GM20431 (cell line): Measurements from ENCODE around the gene ZNF30.
"Not testable (repeated sequence)": the region's sequence is repeated elsewhere in the genome, so short reads cannot be mapped to it uniquely, and the experiment has no call there.

ENCODE experiments used
- in situ Hi-C: fragments of 300-500 bp; cut with MseI, MboI; formaldehyde crosslinking; loops from one replicate; pipeline ENCODE4 v1.15.0; 2020; ENCODE audit warnings: low sequenced_read_pairs; ENCODE audit not compliant: unreplicated experiment

The ZNF30 gene

DNA sequence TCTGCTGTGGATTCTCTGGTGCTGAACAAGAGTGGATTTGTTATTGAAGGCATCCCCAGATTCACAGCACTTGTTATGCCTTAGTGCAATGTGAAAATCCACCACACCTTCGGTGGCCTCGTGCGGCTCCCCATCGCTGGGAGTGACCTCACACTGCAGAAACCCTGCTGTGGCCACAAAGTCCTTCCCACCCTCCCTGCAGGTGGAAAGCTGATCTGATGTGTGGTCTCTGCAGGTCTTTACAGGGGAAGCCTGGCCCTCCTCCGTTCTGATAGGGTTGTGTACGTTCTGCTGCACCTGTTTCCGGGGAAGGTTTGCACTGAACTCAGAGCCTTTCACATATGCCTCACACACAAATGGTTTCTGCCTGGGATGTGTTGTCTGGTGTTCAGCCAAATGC is 32.3 kb downstream of the ZNF30 start:
- in situ Hi-C loops = no loop called here

DNA sequence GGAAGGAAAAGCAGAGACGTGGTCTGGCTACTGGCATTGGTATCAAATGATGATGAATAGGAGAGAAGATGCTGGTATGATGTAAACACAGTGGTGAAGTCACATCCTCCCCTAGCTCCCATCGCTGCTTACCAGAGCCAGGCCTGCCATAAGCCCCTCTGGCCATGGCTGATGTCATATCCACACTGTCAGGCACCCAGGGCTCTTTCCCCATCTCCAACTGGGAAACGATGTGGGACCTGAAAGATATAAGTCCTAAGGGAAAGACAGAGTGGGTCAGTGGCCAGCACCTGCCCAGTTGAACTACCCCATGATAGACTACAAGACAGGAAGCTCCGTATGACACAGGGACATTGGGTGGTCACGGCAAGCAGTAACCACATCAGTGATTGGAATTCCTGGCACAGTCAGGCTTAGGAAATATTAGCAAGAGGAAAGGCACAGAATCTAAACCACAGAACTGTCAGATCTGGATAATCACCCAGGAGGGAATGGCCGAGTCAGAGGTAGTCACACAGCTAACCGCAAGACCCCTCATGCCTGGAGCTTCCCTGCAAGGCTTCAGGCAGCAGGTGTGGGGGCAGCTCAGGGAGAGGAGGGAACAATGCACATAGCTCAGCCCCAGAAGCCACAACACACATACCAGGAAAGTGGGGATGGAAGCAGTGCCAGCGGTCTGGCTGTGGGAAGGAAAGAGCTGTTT is 33.6 kb downstream of the ZNF30 start:
- in situ Hi-C loops = no loop called here

DNA sequence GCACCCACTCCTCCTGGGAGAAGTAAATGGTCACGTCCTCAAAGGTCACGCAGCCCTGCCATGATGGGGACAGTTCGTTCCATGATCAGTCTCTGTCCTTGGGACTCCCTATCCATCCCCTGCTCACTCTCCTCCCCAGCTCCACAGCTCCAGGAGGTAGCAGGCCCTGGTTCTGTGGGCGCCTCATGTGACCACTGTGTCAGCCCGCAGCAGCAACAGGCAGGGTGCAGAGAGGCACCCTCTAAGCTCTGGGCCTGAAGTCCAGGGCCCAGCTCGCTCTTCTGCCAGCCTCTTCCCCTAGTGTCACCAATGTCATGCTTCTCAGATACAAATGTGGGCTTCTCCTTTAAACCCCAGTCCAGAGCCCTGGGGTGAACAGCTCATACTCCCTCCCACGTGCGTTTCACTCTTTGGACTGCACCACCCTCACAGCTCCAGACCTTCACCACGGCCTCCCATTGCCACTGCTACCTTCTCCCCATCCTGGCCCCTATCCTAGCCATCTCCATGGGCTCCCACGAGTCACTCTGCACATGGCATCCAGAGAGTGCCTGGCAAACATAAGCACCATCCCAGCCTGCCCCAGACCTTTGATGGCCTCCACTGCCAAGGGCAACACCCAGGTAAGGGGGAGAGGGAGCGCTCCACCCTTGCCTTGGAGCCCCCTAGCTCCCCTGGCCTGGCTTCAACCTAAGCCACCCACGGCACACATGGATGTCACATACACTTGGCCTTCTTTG is 34.4 kb downstream of the ZNF30 start:
- in situ Hi-C loops = no loop called here

DNA sequence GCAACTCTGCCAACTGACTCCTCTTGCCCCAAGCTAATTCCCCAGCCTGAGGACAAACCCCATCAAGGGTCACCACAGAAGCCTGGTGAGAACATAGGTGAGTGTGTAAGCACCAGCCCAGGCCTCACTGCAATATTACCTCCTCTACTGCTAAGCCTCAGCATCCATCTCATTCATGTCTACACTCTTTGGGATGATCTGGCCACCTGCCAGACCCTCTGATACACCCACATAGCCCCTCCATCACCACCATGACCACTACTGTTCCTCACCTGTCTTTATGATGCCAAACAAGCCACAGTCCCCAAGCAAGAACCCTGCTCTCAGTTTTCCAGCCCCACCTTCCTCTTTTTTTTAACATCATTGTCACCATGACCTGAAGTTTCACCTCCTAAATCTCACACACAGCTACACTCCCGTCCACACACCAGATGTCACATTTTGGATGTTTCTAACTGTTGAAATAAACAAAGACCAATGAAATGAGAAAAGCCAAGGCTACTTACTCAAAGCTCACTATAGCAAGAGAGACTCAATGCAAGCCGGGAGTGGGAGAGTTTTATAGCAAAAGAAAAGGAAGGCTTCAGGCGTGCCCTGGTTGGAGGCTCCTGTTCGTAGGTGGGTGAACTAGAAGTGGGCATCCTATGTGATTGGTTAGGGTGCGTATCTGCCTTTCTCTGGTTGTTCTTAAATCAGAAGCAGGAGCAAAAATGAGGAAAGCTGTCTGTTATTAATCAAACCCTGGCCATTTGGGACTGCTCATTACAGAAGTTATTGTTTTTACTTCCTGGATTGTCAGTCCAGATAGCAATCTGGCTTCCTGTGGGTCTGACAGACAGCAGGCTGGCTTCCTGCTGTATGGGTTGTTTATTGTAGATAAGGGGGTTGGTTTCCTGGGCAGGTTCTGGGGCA is 35.3 kb downstream of the ZNF30 start:
- in situ Hi-C loops = no loop called here

DNA sequence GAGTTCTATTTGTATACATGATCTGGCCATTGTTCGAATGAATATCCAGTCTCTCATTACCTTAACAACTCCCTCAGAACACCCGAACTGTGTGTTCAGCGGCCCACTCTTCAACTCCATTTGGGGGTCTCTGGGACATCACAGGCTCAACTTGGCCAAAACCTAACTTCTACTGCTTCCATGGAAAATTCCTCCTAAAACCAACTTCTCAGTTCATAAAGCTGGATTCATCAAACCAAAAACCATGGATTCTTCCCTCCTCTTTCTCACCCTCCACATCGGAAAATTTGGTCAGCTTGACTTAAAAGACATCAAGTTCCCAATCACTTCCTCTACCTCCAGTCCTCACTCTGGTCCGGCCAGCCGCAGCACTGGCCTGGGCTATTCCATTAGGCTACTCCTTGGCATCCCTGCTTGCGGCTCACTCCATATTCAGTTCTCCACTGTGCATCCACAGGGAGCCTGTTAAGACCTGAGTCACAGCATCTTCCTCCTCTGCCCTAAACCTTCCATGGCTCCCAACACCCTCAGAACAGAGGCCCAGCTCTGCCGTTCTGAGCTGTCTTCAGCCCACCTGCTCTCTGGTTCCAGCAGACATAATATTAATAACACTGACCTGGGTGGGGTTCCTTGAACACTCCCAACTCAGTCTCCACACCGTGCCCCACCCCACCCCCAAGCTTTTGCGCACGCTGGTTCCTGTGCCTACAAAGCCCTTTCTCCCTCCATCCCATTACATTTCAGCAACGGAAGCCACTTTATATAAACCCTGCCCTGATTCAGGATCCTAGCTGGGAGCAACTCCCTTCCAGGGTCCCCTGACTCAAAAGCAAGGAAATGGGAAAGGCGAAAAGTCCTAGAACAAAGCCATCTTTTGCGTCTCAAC is 36.2 kb downstream of the ZNF30 start:
- in situ Hi-C loops = no loop called here

DNA sequence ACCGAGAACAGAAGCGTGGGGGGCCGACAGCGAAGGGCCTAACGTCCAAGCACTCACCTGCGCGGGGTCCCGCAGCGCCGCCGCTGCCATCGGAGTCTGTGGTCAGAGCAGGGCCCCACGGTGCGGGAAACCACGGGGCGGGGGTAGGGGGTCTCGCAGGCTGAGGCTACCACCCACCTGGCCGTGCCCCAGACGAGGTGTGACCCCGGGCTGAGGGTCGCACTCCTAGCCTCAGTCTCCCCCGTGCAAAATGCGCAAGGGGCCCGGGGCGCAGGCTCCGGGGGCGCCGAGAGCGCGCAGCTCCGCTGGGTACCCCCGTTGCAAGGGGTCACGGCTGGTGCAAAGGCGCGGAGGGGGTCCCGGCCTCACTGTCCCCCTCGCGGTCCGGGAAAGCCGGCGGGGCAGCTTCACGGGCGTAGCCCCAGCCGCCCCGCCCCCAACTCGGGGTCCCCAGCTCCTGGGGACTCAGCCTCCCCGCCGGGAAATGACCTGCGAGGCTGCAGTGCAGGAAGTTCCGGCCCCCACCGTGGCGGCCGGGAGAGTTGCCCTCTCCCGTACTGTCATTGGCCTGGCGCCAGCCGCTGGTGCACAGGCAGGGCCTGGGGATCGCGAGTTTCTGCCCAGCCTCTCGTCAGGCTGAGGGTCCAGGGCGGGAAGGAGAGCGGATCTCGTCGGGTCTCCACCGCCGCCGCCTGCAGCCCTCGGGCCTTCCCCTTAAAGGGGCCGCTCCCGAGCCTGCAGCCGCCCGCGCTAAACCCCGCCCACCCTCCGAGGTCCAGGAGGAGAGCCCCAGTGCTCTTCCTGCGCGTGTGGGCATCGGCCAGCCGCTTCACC is 37.1 kb downstream of the ZNF30 start, which contains the start of gene ZNF792:
TSS of gene ZNF792 (minus strand) at position 657 of the 834 bp plus-strand sequence. CDS start at position 90, 567 bp downstream.
- in situ Hi-C loops = no loop called here

DNA sequence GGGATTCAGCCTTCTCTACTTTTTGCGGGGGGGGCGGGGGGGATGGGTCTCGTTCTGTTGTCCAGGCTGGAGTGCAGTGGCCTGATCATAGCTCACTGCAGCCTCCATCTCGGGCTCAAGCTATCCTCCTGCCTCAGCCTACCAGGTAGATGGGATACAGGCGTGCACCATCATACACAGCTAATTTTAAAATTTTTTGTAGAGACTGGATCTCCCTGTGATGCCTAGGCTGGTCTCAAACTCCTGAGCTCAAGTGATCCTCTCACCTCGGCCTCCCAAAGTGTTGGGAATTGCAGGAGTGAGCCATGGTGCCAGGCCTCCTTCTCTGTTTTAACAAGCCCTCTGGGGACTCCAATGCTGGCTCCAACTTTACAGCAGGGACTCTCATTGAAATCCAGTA is 37.9 kb downstream of the ZNF30 start:
- in situ Hi-C loops = no loop called here

DNA sequence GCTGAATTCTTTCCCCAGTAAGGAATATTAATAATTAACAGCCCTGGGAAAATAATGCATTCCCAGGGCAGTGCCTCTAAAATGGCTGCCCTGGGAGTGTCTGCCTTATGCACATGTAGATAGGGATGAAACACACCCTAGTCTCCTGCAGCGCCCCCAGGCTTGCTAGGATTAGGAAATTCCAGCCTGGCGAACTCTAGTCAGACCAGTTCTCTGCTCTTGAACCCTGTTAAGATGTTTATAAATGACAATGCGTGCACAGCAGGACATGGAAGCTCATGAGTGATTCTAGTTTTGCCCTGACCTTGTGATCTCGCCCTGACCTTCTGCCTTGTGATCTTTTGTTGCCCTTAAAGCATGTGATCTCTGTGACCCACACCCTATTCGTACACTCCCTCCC is 38.8 kb downstream of the ZNF30 start:
- in situ Hi-C loops = not testable (repeated sequence)

DNA sequence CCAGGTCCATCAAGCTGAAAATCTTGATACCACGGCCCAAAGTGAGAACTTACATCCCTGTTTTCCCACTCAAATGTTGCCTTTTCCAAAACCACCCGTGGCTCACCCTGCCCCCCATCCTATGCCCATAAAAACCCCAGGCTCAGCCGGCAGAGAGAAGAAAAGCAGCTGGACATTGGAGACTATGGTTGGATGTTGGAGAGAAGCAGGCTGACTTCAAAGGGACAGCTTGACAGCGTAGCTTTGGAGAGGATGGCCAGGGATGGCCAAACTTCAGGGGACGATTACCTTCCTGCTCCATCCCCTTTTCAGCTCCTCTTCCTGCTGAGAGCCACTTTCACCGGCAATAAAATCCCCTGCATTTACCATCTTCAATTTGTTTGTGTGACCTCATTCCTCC is 40.8 kb downstream of the ZNF30 start:
- in situ Hi-C loops = no loop called here

DNA sequence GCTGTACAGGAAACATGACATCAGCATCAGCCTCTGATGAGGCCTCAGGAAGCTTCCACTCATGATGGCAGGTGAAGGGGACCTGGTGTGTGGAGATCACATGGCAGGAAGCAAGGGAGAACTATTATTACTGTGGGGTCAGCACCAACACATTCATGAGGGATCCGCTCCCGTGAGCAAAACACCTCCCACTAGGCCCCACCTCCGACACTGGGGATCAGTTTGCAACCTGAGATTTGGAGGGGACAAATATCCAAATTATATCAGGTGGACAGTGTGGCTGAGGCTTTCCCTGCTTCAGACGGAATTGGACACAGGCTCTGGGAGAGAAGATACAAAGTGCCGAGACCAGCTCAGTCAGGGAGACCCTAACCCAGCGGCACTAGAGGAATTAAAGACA is 43.0 kb downstream of the ZNF30 start:
- in situ Hi-C loops = loop anchor here (10.0 kb wide), 1 partner anchor 55 kb away; no protein-coding TSS in a partner anchor

DNA sequence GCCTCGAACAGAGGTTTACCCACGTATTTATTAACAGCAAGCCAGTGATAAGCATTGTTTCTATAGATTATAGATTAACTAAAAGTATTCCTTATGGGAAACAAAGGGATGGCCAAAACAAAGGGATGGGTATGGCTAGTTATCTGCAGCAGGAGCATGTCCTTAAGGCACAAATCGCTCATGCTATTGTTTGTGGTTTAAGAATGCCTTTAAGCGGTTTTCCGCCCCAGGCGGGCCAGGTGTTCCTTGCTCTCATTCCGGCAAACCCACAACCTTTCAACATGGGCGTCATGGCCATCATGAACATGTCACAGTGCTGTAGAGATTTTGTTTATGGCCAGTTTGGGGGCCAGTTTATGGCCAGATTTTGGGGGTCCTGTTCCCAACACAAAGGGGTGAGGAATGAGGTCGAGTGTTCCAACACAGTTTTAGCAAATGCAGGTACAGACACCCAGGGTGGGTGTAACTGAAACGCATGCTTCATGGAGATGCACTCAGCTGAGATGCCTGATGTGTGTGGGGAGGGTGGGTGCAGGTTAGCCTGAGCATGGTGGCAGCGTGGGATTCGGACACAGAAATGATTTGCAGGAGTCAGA is 43.6 kb downstream of the ZNF30 start:
- in situ Hi-C loops = loop anchor here (10.0 kb wide), 1 partner anchor 55 kb away; no protein-coding TSS in a partner anchor

DNA sequence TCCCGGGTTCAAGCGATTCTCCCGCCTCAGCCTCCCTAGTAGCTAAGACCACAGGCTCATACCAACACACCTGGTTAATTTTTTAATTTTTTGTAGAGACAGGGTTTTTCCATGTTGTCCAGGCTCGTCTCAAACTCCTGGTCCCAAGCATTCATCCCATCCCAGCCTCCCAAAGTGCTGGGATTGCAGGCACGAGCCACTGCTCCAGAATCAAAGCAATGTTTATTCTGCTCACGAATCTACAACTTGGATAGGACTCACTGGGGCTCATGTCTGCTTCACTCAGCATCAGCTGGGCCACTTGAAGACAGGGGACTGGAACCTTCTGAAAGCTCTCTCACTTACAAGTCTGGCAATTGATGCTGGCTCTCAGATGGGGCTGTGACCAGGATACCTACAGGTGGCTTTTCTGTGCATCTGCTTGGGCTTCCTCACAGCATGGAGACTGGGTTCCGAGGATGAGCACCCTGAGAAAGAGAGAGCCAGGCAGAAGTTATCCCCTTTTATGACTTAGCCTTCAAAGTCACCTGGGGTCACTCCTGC is 45.5 kb downstream of the ZNF30 start:
- in situ Hi-C loops = loop anchor here (10.0 kb wide), 1 partner anchor 53 kb away; no protein-coding TSS in a partner anchor

DNA sequence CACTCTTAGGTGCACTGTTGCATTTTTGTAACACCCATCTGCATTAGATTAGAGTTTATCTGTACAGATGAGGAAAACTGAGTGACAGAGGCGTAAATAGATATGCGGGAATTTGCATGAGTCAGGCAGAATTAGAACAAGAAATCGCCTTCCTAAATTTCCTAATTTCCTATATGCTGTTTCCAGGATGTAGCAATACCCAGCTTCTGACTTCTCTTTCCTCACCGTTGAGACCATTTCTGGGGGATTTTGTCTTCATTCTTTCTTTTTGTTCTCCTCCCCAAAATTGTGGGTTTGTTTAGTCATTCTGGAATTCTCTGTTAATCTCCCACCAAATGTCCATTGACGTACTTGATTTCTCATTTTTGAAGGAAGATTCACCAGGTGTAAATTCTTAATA is 47.9 kb downstream of the ZNF30 start:
- in situ Hi-C loops = loop anchor here (10.0 kb wide), 1 partner anchor 50 kb away; no protein-coding TSS in a partner anchor

DNA sequence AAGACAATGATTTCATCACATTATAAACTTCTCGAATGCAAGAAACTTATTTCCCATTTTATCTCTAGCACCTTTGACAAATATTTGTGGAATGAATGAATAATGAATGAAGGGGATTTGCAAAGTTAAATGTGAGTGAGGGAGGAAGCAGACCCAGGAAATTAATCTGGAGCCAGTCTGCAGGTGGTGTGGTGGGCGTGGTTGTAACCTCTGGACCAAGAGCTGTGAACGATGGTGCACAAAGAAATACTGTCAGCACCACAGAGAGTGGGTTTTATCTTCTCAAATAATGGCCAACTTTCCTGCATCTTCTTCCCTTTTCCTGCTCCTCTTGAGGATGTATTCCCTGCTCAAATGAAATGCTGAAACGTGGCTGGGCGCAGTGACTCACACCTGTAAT is 48.4 kb downstream of the ZNF30 start:
- in situ Hi-C loops = loop anchor here (10.0 kb wide), 1 partner anchor 50 kb away; no protein-coding TSS in a partner anchor

DNA sequence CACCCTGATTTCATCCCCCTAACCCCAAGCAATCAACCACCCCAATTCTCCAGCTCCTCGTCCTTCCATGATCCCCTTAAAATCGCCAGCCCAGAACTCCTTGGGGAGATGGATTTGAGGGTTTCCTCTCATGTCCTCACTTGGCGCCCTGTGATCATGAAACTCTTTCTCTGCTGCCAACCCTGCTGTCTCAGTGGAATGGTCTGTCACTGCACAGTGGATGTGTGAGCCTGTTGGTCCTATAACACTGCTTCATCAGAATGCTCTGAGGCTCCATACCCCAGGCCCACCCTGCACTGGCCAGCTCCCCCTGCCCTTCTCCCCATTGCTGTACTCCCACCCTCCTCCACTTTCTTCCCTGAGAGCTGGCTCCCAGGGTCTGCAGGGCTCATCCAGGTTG is 49.9 kb downstream of the ZNF30 start:
- in situ Hi-C loops = loop anchor here (10.0 kb wide), 1 partner anchor 48 kb away; no protein-coding TSS in a partner anchor

DNA sequence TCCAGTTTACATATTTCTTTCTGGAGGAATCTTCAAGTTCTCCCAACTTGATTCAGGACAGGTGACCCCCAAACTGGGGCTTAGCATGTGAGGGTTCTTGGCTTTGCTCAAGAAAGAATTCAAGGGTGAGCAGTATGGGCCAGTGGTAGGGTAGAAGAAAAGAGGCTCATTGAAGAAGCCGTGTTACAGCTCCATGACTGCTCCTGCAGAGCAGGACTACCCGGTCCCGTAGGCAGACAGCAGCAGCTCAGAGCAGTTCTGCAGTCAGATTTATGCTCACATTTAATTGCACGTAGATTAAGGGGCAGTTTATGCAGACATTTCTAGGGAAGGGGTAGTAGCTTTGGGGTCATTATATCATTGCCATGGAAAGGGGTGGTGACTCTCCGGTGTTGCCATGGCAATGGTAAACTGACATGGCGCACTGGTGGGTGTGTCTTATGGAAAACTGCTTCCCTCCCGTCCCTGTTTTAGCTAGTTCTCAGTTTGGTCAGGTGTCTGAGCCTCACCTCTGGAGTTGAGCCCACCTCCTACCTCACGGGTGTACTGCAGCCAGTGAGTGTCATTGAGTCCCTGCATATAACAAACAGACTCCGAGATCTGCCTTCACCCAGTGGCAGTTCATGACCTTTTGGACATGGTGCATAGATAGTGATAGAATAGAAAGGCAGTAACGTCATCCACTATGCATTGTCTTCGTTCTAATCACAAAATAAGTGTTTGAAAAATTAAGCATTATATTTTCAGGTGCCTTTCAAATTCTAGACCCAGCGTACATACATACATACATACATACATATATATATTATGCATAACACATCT is 53.3 kb downstream of the ZNF30 start:
- in situ Hi-C loops = loop anchor here (10.0 kb wide), 1 partner anchor 45 kb away; no protein-coding TSS in a partner anchor

DNA sequence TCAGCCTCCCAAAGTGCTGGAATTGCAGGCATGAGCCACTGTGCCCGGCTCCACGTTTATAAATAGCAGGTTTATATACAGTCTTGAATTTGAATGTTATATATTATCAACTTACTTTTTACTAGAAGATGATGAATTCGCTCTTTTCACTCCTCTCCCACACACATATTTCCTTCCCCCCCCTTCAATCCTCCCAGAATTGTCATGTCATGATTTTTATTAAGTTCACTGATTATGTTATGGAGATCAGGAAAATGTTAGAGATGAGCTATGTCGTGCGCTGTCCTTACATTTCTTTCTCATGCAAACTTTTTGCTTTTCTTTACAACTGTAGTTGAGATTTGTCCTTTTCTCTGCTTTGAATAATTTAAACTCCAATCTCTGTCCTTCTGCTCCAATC is 55.6 kb downstream of the ZNF30 start:
- in situ Hi-C loops = no loop called here
